Cardiac muscle cell (in vitro differentiated cells and primary cell): Measurements from ENCODE around the gene EGLN1. TPM values are rescaled to one million over a fixed set of nuclear protein-coding genes. Genes with fewer than 3 reads are reported as not detected.
"Not testable (repeated sequence)": the region's sequence is repeated elsewhere in the genome, so short reads cannot be mapped to it uniquely, and the experiment has no call there.

Source experiments
- DNase-seq, 2 donors: peaks; one replicate each; pipeline versions ENCODE4 v3.0.0 to v3.0.0-alpha.2; 2010 to 2017; ENCODE audit warnings: low read depth in 1 of 2, low spot score in 1 of 2
- H3K27ac ChIP-seq: fragments of 200-600 bp; sonication (generic); 2 replicates; pipeline ENCODE4 v1.5.1; 2016
- H3K27me3 ChIP-seq: fragments of 200-600 bp; sonication (generic); 2 replicates; pipeline ENCODE4 v1.6.0; 2016; ENCODE audit warnings: control low read depth
- H3K36me3 ChIP-seq: fragments of 200-600 bp; sonication (generic); 2 replicates; pipeline ENCODE4 v1.5.1; 2016; ENCODE audit warnings: control low read depth
- H3K4me1 ChIP-seq: fragments of 200-600 bp; sonication (generic); 2 replicates; pipeline ENCODE4 v1.8.1; 2017; ENCODE audit warnings: low read depth, mild to moderate bottlenecking, mixed run types
- H3K4me3 ChIP-seq: fragments of 200-600 bp; sonication (generic); 2 replicates; pipeline ENCODE4 v1.5.1; 2016; ENCODE audit warnings: mild to moderate bottlenecking
- H3K9me3 ChIP-seq: fragments of 200-600 bp; sonication (generic); 2 replicates; pipeline ENCODE4 v1.5.1; 2017; ENCODE audit warnings: low read depth, mild to moderate bottlenecking, control low read depth
- polyA plus RNA-seq: library from polyadenylated mRNA; unstranded; fragments of >200 nt; fragmentation: Nextera tagmentation; extraction: Ambion mirVana; gene quantifications from 2 replicates; pipeline ENCODE4 v1.2.1, GENCODE V29; 2016
- total RNA-seq: library from RNA; depleted of rRNA; stranded (reverse); fragments of >200 nt; gene quantifications from 2 replicates; pipeline ENCODE4 v1.2.3, GENCODE V29; 2016
- TF ChIP-seq, protein P1 (sequence below): IDR thresholded peaks from 2 replicates; pipeline ENCODE4 v1.5.1; 2012; ENCODE audit warnings: low read depth, mild to moderate bottlenecking, low read length

Gene EGLN1
- total RNA-seq (67.6 and 81.8 TPM in 2 replicates), polyA plus RNA-seq (54.0 and 54.2 TPM in 2 replicates)

DNA sequence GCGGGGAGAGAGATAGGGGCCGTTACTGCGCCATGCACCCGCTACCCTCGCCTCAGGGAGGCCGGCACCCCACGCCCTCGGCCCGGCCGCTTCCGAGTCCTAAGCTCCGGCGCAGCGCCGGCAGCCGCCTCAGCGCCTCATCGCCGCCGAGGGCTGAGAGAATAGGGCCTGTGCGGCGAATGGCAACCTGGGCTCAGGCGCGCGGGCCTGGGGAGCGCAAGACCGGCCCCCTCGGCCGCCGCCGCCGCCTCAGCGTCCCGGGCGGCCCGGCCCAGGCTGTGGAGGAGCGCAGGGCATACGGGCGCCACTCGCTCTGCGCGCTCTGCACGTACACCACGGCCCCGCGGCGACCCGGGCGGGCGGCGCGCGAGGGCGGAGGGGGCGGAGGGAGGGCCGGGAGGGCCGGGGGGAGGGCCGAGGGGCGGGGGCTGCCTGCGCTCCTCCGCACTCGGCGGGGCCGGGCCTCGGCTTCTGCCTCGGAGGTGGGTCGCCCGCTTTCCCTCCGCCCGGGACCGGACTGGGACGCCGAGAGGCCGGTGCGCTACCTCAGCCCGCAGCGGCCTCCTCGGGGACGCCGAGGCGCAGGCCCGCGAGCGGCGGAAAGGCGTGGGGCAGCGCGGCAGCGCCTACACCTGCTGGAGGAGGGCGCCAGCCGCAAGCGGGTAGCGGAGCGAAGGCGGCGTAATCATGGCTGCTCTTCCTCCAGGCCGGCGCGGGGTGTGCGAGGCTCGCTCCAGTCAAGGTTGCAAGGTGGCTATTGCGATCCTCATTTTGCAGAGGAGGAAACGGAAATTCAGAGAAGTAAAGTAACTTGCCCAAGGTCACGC, at the start of gene EGLN1:
TSS of gene EGLN1 (minus strand) at position 317 of the 827 bp plus-strand sequence. CDS start 399 bp downstream, outside the sequence.
- no peaks in the 10 kb centered on the region for H3K36me3 ChIP-seq
- no peaks in the 10 kb centered on the region for H3K9me3 ChIP-seq
- H3K27me3 ChIP-seq, result peaks cover 14% of the 10 kb centered on the region
- peak within 1 kb of the TSS; percentile 95 for H3K4me3 ChIP-seq
- TF ChIP-seq, protein P1, sequence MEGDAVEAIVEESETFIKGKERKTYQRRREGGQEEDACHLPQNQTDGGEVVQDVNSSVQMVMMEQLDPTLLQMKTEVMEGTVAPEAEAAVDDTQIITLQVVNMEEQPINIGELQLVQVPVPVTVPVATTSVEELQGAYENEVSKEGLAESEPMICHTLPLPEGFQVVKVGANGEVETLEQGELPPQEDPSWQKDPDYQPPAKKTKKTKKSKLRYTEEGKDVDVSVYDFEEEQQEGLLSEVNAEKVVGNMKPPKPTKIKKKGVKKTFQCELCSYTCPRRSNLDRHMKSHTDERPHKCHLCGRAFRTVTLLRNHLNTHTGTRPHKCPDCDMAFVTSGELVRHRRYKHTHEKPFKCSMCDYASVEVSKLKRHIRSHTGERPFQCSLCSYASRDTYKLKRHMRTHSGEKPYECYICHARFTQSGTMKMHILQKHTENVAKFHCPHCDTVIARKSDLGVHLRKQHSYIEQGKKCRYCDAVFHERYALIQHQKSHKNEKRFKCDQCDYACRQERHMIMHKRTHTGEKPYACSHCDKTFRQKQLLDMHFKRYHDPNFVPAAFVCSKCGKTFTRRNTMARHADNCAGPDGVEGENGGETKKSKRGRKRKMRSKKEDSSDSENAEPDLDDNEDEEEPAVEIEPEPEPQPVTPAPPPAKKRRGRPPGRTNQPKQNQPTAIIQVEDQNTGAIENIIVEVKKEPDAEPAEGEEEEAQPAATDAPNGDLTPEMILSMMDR, result peak; percentile 32
- peaks cover 22% of the 10 kb centered on the region for H3K4me1 ChIP-seq
- DNase-seq, result peak; percentile 89 to 93
- H3K27ac ChIP-seq, result peak within 1 kb of the TSS; percentile 96

DNA sequence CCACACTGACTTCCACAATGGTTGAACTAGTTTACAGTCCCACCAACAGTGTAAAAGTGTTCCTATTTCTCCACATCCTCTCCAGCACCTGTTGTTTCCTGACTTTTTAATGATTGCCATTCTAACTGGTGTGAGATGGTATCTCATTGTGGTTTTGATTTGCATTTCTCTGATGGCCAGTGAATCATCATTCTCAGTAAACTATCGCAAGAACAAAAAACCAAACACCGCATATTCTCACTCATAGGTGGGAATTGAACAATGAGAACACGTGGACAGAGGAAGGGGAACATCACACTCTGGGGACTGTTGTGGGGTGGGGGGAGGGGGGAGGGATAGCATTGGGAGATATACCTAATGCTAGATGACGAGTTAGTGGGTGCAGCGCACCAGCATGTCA, 49.4 kb upstream of the EGLN1 start:
- H3K27ac ChIP-seq, H3K36me3 ChIP-seq, DNase-seq, H3K27me3 ChIP-seq, H3K4me1 ChIP-seq, H3K4me3 ChIP-seq, H3K9me3 ChIP-seq: not testable (repeated sequence)

- H3K36me3 ChIP-seq, H3K4me3 ChIP-seq, DNase-seq, H3K27me3 ChIP-seq, H3K27ac ChIP-seq, H3K4me1 ChIP-seq, H3K9me3 ChIP-seq: not testable (repeated sequence)
These were observed 48.9 kb upstream of the EGLN1 start for GRCh38 chr1:231471027-231471426.

- no peak for DNase-seq
- TF ChIP-seq, protein P1, result no peak
- no peaks in the 10 kb centered on the region for H3K27me3 ChIP-seq
- no peak overlapping the region for H3K4me3 ChIP-seq
- H3K27ac ChIP-seq, result no peak overlapping the region
- H3K36me3 ChIP-seq, result no peaks in the 10 kb centered on the region
- H3K4me1 ChIP-seq, result no peaks in the 10 kb centered on the region
- H3K9me3 ChIP-seq, result no peaks in the 10 kb centered on the region
These were observed 45.9 kb upstream of the EGLN1 start for GRCh38 chr1:231467986-231468385.

- TF ChIP-seq, protein P1, result no peak
- H3K27me3 ChIP-seq, result no peaks in the 10 kb centered on the region
- H3K9me3 ChIP-seq, result no peaks in the 10 kb centered on the region
These were observed 43.0 kb upstream of the EGLN1 start for GRCh38 chr1:231465051-231465450.

DNA sequence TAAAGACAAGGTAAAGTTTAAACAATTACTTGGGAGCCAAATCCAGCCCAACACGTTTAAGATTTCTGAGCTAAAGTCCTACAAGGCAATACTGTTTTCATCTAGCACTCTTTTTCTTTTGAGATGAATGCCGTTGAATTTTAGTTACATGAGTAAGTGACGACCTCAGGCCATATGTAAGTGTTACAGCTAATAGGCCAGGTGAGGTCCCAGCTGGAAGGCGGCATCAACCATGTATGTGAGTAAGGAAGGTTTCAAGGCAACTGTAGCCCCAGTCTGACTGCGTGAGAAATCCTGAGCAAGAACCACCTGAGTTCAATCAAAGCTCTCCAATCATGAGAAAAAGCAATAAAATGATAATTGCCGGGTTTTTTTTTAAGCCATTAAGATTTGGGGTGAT, 41.5 kb upstream of the EGLN1 start:
- DNase-seq, result no peak
- H3K27ac ChIP-seq, result no peak overlapping the region
- no peak overlapping the region for H3K4me3 ChIP-seq
- H3K4me1 ChIP-seq, result no peaks in the 10 kb centered on the region
- no peaks in the 10 kb centered on the region for H3K27me3 ChIP-seq
- no peaks in the 10 kb centered on the region for H3K9me3 ChIP-seq
- H3K36me3 ChIP-seq, result no peaks in the 10 kb centered on the region
- TF ChIP-seq, protein P1, result no peak

More at GRCh38 chr1:231465051-231465450, 43.0 kb upstream of the EGLN1 start:
- Histone ChIP-seq H3K36me3 (no peaks in the 10 kb centered on the region), H3K27ac (no peak overlapping the region), H3K4me3 (no peak overlapping the region), H3K4me1 (no peaks in the 10 kb centered on the region)
- DNase-seq, result no peak
